T-helper 1 cell treated with Interleukin-12 subunit alpha and Interleukin-12 subunit beta and Interleukin-4 antibody, amounts not matched to agents 30 μg/mL and 1 μg/mL, for 36 hours (primary cell): ENCODE data around the gene KIR3DL1.
"Not testable (repeated sequence)": the region's sequence is repeated elsewhere in the genome, so short reads cannot be mapped to it uniquely, and the experiment has no call there.

ENCODE experiments used
- H3K27ac Mint-ChIP-seq: one replicate; pipeline ENCODE4 v1.8.0; 2021; ENCODE audit warnings: mild to moderate bottlenecking, mixed read lengths
- H3K27me3 Mint-ChIP-seq: one replicate; pipeline ENCODE4 v1.8.0; 2021; ENCODE audit warnings: low read depth, mixed read lengths
- H3K36me3 Mint-ChIP-seq: one replicate; pipeline ENCODE4 v1.8.0; 2021; ENCODE audit warnings: low read depth, mixed read lengths
- H3K4me1 Mint-ChIP-seq: one replicate; pipeline ENCODE4 v1.8.0; 2021; ENCODE audit warnings: low read depth, mixed read lengths
- H3K4me3 Mint-ChIP-seq: one replicate; pipeline ENCODE4 v1.8.0; 2021; ENCODE audit warnings: mild to moderate bottlenecking, moderate library complexity, mixed read lengths
- H3K9me3 Mint-ChIP-seq: one replicate; pipeline ENCODE4 v1.8.0; 2021; ENCODE audit warnings: mixed read lengths

Gene KIR3DL1

GRCh38 chr19:54816251-54816650 lies at the start of gene KIR3DL1:
KIR3DL1 (plus strand) TSS chr19:54816468.
- H3K9me3 Mint-ChIP-seq, H3K36me3 Mint-ChIP-seq, H3K27ac Mint-ChIP-seq, H3K4me1 Mint-ChIP-seq, H3K4me3 Mint-ChIP-seq, H3K27me3 Mint-ChIP-seq: not testable (repeated sequence)

GRCh38 chr19:54769646-54770045 lies 46.6 kb upstream of the KIR3DL1 start, which contains the start of gene KIR2DL1:
KIR2DL1 (plus strand) TSS chr19:54769793; CDS start chr19:54769851, 58 bp downstream.
- not testable (repeated sequence) for H3K9me3 Mint-ChIP-seq, H3K4me1 Mint-ChIP-seq, H3K36me3 Mint-ChIP-seq

GRCh38 chr19:54770511-54770910 lies 45.8 kb upstream of the KIR3DL1 start:
- H3K4me1 Mint-ChIP-seq, H3K27me3 Mint-ChIP-seq, H3K4me3 Mint-ChIP-seq, H3K27ac Mint-ChIP-seq, H3K36me3 Mint-ChIP-seq, H3K9me3 Mint-ChIP-seq: not testable (repeated sequence)

More at GRCh38 chr19:54769646-54770045, 46.6 kb upstream of the KIR3DL1 start, which contains the start of gene KIR2DL1:
- H3K27me3 Mint-ChIP-seq, H3K27ac Mint-ChIP-seq, H3K4me3 Mint-ChIP-seq: not testable (repeated sequence)

GRCh38 chr19:54771018-54771960 lies 45.0 kb upstream of the KIR3DL1 start:
- not testable (repeated sequence) for H3K36me3 Mint-ChIP-seq, H3K27me3 Mint-ChIP-seq, H3K9me3 Mint-ChIP-seq, H3K4me3 Mint-ChIP-seq, H3K27ac Mint-ChIP-seq, H3K4me1 Mint-ChIP-seq

DNA sequence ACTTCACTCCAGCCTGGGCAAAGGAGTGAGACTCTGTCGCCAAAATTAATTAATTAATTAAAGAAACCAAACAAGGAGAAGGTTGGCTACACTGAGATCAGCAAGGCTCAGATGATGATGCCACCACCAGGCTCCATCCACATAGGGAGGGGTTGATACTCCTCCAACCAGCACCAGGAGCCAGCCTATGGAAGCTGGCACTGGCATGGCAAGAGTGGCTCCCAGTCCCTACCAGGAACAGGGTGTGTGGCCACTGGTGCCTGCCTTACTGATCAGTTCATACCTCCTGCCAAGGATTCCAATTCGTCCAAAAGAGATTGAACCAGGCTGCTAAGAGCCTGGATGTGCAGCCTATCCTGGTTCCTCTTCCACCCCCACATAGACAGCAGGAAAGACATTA lies 43.6 kb upstream of the KIR3DL1 start:
- H3K4me3 Mint-ChIP-seq, H3K36me3 Mint-ChIP-seq, H3K27ac Mint-ChIP-seq, H3K4me1 Mint-ChIP-seq, H3K27me3 Mint-ChIP-seq, H3K9me3 Mint-ChIP-seq: not testable (repeated sequence)

DNA sequence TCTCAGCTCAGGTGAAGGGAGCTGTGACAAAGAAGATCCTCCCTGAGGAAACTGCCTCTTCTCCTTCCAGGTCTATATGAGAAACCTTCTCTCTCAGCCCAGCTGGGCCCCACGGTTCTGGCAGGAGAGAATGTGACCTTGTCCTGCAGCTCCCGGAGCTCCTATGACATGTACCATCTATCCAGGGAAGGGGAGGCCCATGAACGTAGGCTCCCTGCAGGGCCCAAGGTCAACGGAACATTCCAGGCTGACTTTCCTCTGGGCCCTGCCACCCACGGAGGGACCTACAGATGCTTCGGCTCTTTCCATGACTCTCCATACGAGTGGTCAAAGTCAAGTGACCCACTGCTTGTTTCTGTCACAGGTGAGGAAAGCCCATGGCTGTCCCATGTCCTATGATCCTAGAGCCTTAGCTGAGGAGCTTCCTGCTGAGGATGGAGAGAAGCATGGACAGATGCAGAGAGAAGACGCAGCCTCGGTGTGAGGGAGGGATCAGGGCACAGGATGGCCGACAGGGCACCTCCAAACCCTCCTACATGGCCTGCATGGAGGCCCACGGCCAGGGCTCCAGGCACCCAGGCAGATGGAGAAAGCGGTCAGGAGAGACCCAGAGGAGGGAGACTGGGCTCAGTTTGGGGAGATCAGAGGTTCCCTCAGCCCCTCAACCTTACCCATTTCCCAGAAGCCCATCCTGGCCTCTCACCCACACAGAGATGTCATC lies 41.0 kb upstream of the KIR3DL1 start:
- H3K9me3 Mint-ChIP-seq, H3K27ac Mint-ChIP-seq, H3K4me1 Mint-ChIP-seq, H3K4me3 Mint-ChIP-seq, H3K27me3 Mint-ChIP-seq, H3K36me3 Mint-ChIP-seq: not testable (repeated sequence)

DNA sequence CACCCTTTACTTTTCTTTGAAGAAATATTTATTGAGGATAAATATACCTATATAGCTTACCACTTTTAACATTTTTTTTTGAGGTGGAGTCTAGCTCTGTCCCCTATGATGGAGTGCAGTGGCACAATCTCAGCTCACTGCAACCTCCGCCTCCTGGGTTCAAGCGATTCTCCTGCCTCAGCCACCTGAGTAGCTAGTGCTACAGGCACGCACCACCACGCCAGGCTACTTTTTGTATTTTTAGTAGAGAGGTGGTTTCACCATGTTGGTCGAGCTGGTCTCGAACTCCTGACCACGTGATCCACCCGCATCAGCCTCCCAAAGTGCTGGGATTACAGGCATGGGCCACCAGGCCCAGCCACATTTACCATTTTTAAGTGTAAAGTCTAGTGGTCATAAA lies 40.4 kb upstream of the KIR3DL1 start:
- H3K4me3 Mint-ChIP-seq, H3K4me1 Mint-ChIP-seq, H3K27ac Mint-ChIP-seq, H3K36me3 Mint-ChIP-seq, H3K27me3 Mint-ChIP-seq, H3K9me3 Mint-ChIP-seq: not testable (repeated sequence)

GRCh38 chr19:54777851-54778250 lies 38.4 kb upstream of the KIR3DL1 start:
- H3K27me3 Mint-ChIP-seq, H3K4me3 Mint-ChIP-seq, H3K36me3 Mint-ChIP-seq, H3K4me1 Mint-ChIP-seq, H3K27ac Mint-ChIP-seq, H3K9me3 Mint-ChIP-seq: not testable (repeated sequence)

- H3K9me3 Mint-ChIP-seq, H3K36me3 Mint-ChIP-seq, H3K4me3 Mint-ChIP-seq, H3K4me1 Mint-ChIP-seq, H3K27ac Mint-ChIP-seq, H3K27me3 Mint-ChIP-seq: not testable (repeated sequence)
Measured at GRCh38 chr19:54778896-54779295, 37.4 kb upstream of the KIR3DL1 start.

DNA sequence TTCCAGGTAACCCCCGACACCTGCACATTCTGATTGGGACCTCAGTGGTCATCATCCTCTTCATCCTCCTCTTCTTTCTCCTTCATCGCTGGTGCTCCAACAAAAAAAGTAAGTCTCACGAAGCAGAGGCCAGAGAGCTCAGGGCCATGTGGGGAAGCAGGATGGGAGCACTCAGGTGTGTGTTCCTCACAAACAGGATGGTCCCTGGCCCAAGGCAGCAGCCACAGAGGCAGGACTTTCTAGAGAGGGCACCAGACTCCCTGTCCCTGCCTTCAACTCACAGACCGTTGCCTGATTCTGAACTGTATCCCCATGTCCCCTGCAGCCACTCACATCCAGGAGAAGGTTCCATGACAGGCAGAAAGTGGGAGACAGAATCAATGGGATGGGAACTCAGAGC lies 33.4 kb upstream of the KIR3DL1 start:
- H3K9me3 Mint-ChIP-seq, H3K36me3 Mint-ChIP-seq, H3K4me3 Mint-ChIP-seq, H3K4me1 Mint-ChIP-seq, H3K27me3 Mint-ChIP-seq, H3K27ac Mint-ChIP-seq: not testable (repeated sequence)

GRCh38 chr19:54786091-54786723 lies 30.1 kb upstream of the KIR3DL1 start:
- H3K4me3 Mint-ChIP-seq, H3K4me1 Mint-ChIP-seq, H3K27ac Mint-ChIP-seq, H3K9me3 Mint-ChIP-seq, H3K36me3 Mint-ChIP-seq, H3K27me3 Mint-ChIP-seq: not testable (repeated sequence)

- not testable (repeated sequence) for H3K4me3 Mint-ChIP-seq, H3K4me1 Mint-ChIP-seq, H3K9me3 Mint-ChIP-seq, H3K36me3 Mint-ChIP-seq, H3K27me3 Mint-ChIP-seq, H3K27ac Mint-ChIP-seq
Measured at GRCh38 chr19:54788154-54788553, 28.1 kb upstream of the KIR3DL1 start.

GRCh38 chr19:54790711-54791110 lies 25.6 kb upstream of the KIR3DL1 start:
- peaks cover 4% of the 10 kb centered on the region for H3K27me3 Mint-ChIP-seq

DNA sequence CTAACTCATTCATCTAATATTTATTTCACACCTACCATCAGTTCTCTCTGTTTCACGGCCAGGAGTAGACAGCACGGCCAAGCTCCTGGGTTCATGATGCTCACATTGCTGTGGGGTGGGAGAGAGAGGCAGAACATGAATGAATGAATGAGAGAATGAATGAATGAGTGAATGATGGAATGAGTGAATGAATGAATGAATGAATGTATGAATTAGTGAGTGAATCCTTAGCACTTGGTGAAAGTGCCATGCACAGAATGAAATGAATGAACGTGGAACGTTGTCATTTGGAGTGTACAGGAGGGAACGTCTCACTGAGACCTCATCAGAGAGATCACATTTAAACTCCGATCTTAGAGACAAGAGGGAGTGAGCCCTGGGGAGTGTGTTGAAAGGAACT lies 24.8 kb upstream of the KIR3DL1 start:
- Mint-ChIP-seq H3K9me3 (no peaks in the 10 kb centered on the region), H3K36me3 (no peaks in the 10 kb centered on the region), H3K4me3 (no peak overlapping the region), H3K27ac (no peak overlapping the region), H3K4me1 (peaks cover 8% of the 10 kb centered on the region), H3K27me3 (peaks cover 10% of the 10 kb centered on the region)

More at GRCh38 chr19:54790711-54791110, 25.6 kb upstream of the KIR3DL1 start:
- Mint-ChIP-seq H3K9me3 (no peaks in the 10 kb centered on the region), H3K27ac (no peak overlapping the region), H3K4me3 (no peak overlapping the region), H3K36me3 (no peaks in the 10 kb centered on the region), H3K4me1 (peaks cover 8% of the 10 kb centered on the region)

- H3K27me3 Mint-ChIP-seq, result peaks cover 10% of the 10 kb centered on the region
- H3K4me1 Mint-ChIP-seq, result peaks cover 8% of the 10 kb centered on the region
- H3K27ac Mint-ChIP-seq, result no peak overlapping the region
- H3K4me3 Mint-ChIP-seq, result peak overlapping the region; percentile 69
- no peaks in the 10 kb centered on the region for H3K9me3 Mint-ChIP-seq
- H3K36me3 Mint-ChIP-seq, result no peaks in the 10 kb centered on the region
Measured at GRCh38 chr19:54792814-54793213, 23.5 kb upstream of the KIR3DL1 start.
